Activated naive CD8-positive, alpha-beta T cell treated with anti-CD3 and anti-CD28 coated beads, Interleukin-2, amount 10 ng/mL, durations not matched to agents 7 days and 5 days (primary cell): Measurements from ENCODE around the gene BRSK2. TPM values are rescaled to one million over a fixed set of nuclear protein-coding genes. Genes with fewer than 3 reads are reported as not detected.

Source experiments
- ATAC-seq: fragments of 150-1000 bp; cut with Tn5 transposase; one replicate; pipeline ENCODE4 v1.10.0; 2021; ENCODE audit warnings: low read depth, moderate library complexity
- POLR2A ChIA-PET: fragments of 350-600 bp; sonication (Branson Sonifier 250); formaldehyde crosslinking; loops from one replicate; lab custom pipeline; 2021; ENCODE audit warnings: antibody characterized with exemption; lab: Charles Lee
- DNase-seq: peaks from one replicate; pipeline ENCODE4 v3.0.0; 2021
- H3K27ac Mint-ChIP-seq: one replicate; pipeline ENCODE4 v1.8.0; 2022; ENCODE audit warnings: mild to moderate bottlenecking, mixed read lengths
- H3K27me3 Mint-ChIP-seq: one replicate; pipeline ENCODE4 v1.8.0; 2022; ENCODE audit warnings: mild to moderate bottlenecking, moderate library complexity, mixed read lengths
- H3K36me3 Mint-ChIP-seq: one replicate; pipeline ENCODE4 v1.8.0; 2021; ENCODE audit warnings: mild to moderate bottlenecking, mixed read lengths
- H3K4me1 Mint-ChIP-seq: one replicate; pipeline ENCODE4 v1.8.0; 2021; ENCODE audit warnings: mixed read lengths
- H3K4me3 Mint-ChIP-seq: one replicate; pipeline ENCODE4 v1.8.0; 2022; ENCODE audit warnings: mild to moderate bottlenecking, moderate library complexity, mixed read lengths
- H3K9me3 Mint-ChIP-seq: one replicate; pipeline ENCODE4 v1.8.0; 2021; ENCODE audit warnings: mixed read lengths
- total RNA-seq, 2 experiments: library from RNA; stranded (reverse); gene quantifications; one replicate each; pipeline ENCODE4 v1.2.3, GENCODE V29; 2021

Gene BRSK2
- total RNA-seq, 2 experiments from 2014 or later, result 0.36 to 0.37 TPM

GRCh38 chr11:1500466-1501420, 111.0 kb downstream of the BRSK2 start:
- no peaks in the 10 kb centered on the region for H3K27me3 Mint-ChIP-seq
- peaks cover 33% of the 10 kb centered on the region for H3K36me3 Mint-ChIP-seq
- H3K4me1 Mint-ChIP-seq, result peaks cover 13% of the 10 kb centered on the region
- peaks cover 8% of the 10 kb centered on the region for H3K9me3 Mint-ChIP-seq
- no peak overlapping the region for H3K27ac Mint-ChIP-seq
- no peak overlapping the region for H3K4me3 Mint-ChIP-seq
- ATAC-seq (no peak), DNase-seq (no peak)
- POLR2A ChIA-PET, result no interaction called here

GRCh38 chr11:1501421-1502167, 111.9 kb downstream of the BRSK2 start:
- no peaks in the 10 kb centered on the region for H3K27me3 Mint-ChIP-seq
- H3K36me3 Mint-ChIP-seq, result peaks cover 27% of the 10 kb centered on the region
- POLR2A ChIA-PET, result no interaction called here
- ATAC-seq, result no peak
- H3K4me1 Mint-ChIP-seq, result peaks cover 11% of the 10 kb centered on the region
- H3K4me3 Mint-ChIP-seq, result no peak overlapping the region
- peaks cover 3% of the 10 kb centered on the region for H3K9me3 Mint-ChIP-seq
- DNase-seq, result no peak
- peak overlapping the region; percentile 60 for H3K27ac Mint-ChIP-seq

- Mint-ChIP-seq H3K4me3 (no peak overlapping the region), H3K36me3 (peaks cover 23% of the 10 kb centered on the region), H3K9me3 (peaks cover 3% of the 10 kb centered on the region), H3K4me1 (peaks cover 7% of the 10 kb centered on the region), H3K27ac (no peak overlapping the region), H3K27me3 (no peaks in the 10 kb centered on the region)
- POLR2A ChIA-PET, result no interaction called here
- ATAC-seq (no peak), DNase-seq (no peak)
Measured at GRCh38 chr11:1502168-1502953, 112.6 kb downstream of the BRSK2 start.

- no peaks in the 10 kb centered on the region for H3K27me3 Mint-ChIP-seq
- no peak overlapping the region for H3K4me3 Mint-ChIP-seq
- no peak for DNase-seq
- POLR2A ChIA-PET, result no interaction called here
- no peak for ATAC-seq
- no peak overlapping the region for H3K27ac Mint-ChIP-seq
- peaks cover 3% of the 10 kb centered on the region for H3K9me3 Mint-ChIP-seq
- H3K36me3 Mint-ChIP-seq, result peaks cover 20% of the 10 kb centered on the region
- H3K4me1 Mint-ChIP-seq, result peaks cover 5% of the 10 kb centered on the region
Measured at GRCh38 chr11:1502954-1503707, 113.4 kb downstream of the BRSK2 start.

GRCh38 chr11:1503708-1504104, 114.0 kb downstream of the BRSK2 start:
- Mint-ChIP-seq H3K36me3 (peaks cover 16% of the 10 kb centered on the region), H3K9me3 (peaks cover 3% of the 10 kb centered on the region), H3K4me3 (no peak overlapping the region), H3K27me3 (no peaks in the 10 kb centered on the region), H3K4me1 (peaks cover 4% of the 10 kb centered on the region), H3K27ac (no peak overlapping the region)
- ATAC-seq, result no peak
- POLR2A ChIA-PET, result no interaction called here
- DNase-seq, result no peak

GRCh38 chr11:1504138-1504537, 114.4 kb downstream of the BRSK2 start:
- H3K4me1 Mint-ChIP-seq, result peaks cover 4% of the 10 kb centered on the region
- no peaks in the 10 kb centered on the region for H3K27me3 Mint-ChIP-seq
- H3K9me3 Mint-ChIP-seq, result no peaks in the 10 kb centered on the region
- ATAC-seq, result no peak
- no peak for DNase-seq
- H3K36me3 Mint-ChIP-seq, result peaks cover 12% of the 10 kb centered on the region
- H3K4me3 Mint-ChIP-seq, result no peak overlapping the region
- no peak overlapping the region for H3K27ac Mint-ChIP-seq
- POLR2A ChIA-PET, result no interaction called here

GRCh38 chr11:1504581-1505290, 115.0 kb downstream of the BRSK2 start:
- DNase-seq (no peak), ATAC-seq (no peak)
- Mint-ChIP-seq H3K36me3 (peaks cover 10% of the 10 kb centered on the region), H3K4me3 (no peak overlapping the region), H3K27ac (no peak overlapping the region), H3K27me3 (no peaks in the 10 kb centered on the region), H3K9me3 (no peaks in the 10 kb centered on the region), H3K4me1 (peaks cover 4% of the 10 kb centered on the region)
- POLR2A ChIA-PET, result interaction anchor here (0.7 kb wide), 1 partner anchor 63 kb away, joined by 3 read pairs; no protein-coding TSS in a partner anchor

GRCh38 chr11:1505480-1505879, 115.7 kb downstream of the BRSK2 start:
- POLR2A ChIA-PET, result interaction anchor here (0.7 kb wide), 1 partner anchor 64 kb away, joined by 3 read pairs; no protein-coding TSS in a partner anchor
- Mint-ChIP-seq H3K4me1 (peaks cover 4% of the 10 kb centered on the region), H3K36me3 (peaks cover 5% of the 10 kb centered on the region), H3K9me3 (no peaks in the 10 kb centered on the region), H3K27ac (no peak overlapping the region), H3K4me3 (no peak overlapping the region), H3K27me3 (no peaks in the 10 kb centered on the region)
- no peak for ATAC-seq
- no peak for DNase-seq

- H3K4me3 Mint-ChIP-seq, result no peak overlapping the region
- no peaks in the 10 kb centered on the region for H3K9me3 Mint-ChIP-seq
- H3K27ac Mint-ChIP-seq, result no peak overlapping the region
- DNase-seq (no peak), ATAC-seq (no peak)
- POLR2A ChIA-PET, result no interaction called here
- H3K36me3 Mint-ChIP-seq, result no peaks in the 10 kb centered on the region
- no peaks in the 10 kb centered on the region for H3K4me1 Mint-ChIP-seq
- H3K27me3 Mint-ChIP-seq, result no peaks in the 10 kb centered on the region
Measured at GRCh38 chr11:1506981-1507380, 117.2 kb downstream of the BRSK2 start.

GRCh38 chr11:1507381-1508140, 117.8 kb downstream of the BRSK2 start:
- no peak overlapping the region for H3K27ac Mint-ChIP-seq
- H3K9me3 Mint-ChIP-seq, result no peaks in the 10 kb centered on the region
- no peak overlapping the region for H3K4me3 Mint-ChIP-seq
- ATAC-seq (no peak), DNase-seq (no peak)
- no peaks in the 10 kb centered on the region for H3K36me3 Mint-ChIP-seq
- H3K27me3 Mint-ChIP-seq, result no peaks in the 10 kb centered on the region
- POLR2A ChIA-PET, result no interaction called here
- peaks cover 3% of the 10 kb centered on the region for H3K4me1 Mint-ChIP-seq

GRCh38 chr11:1508491-1508891, 118.8 kb downstream of the BRSK2 start:
- H3K9me3 Mint-ChIP-seq, result no peaks in the 10 kb centered on the region
- ATAC-seq, result no peak
- H3K4me1 Mint-ChIP-seq, result peaks cover 6% of the 10 kb centered on the region
- peaks cover 1% of the 10 kb centered on the region for H3K36me3 Mint-ChIP-seq
- H3K4me3 Mint-ChIP-seq, result no peak overlapping the region
- H3K27ac Mint-ChIP-seq, result no peak overlapping the region
- POLR2A ChIA-PET, result no interaction called here
- H3K27me3 Mint-ChIP-seq, result no peaks in the 10 kb centered on the region
- DNase-seq, result no peak
